Stromal cell of bone marrow (primary cell): ENCODE data around the gene SAMHD1.
"Not testable (repeated sequence)": the region's sequence is repeated elsewhere in the genome, so short reads cannot be mapped to it uniquely, and the experiment has no call there.

Experiments
- DNase-seq: peaks from one replicate; pipeline ENCODE4 v3.0.0-alpha.2; 2012; ENCODE audit warnings: low read depth

SAMHD1 gene

GRCh38 chr20:36951198-36951978 is at the start of gene SAMHD1:
TSS of gene SAMHD1 (minus strand) at chr20:36951708. CDS start at chr20:36951643, 65 bp downstream.
- peak; percentile 96 for DNase-seq

GRCh38 chr20:37000171-37000570 is 48.7 kb upstream of the SAMHD1 start:
- DNase-seq: not testable (repeated sequence)

- DNase-seq: no peak
Measured at GRCh38 chr20:36998652-36999051, 47.1 kb upstream of the SAMHD1 start.

GRCh38 chr20:36997121-36997520 is 45.6 kb upstream of the SAMHD1 start:
- no peak for DNase-seq

- DNase-seq: not testable (repeated sequence)
Measured at GRCh38 chr20:36994221-36994620, 42.7 kb upstream of the SAMHD1 start.

GRCh38 chr20:36992802-36993334 is 41.4 kb upstream of the SAMHD1 start:
- no peak for DNase-seq

GRCh38 chr20:36991703-36992102 is 40.2 kb upstream of the SAMHD1 start:
- DNase-seq: no peak

GRCh38 chr20:36989797-36990196 is 38.3 kb upstream of the SAMHD1 start:
- no peak for DNase-seq

- DNase-seq: peak; percentile 4
Measured at GRCh38 chr20:36988494-36988966, 37.0 kb upstream of the SAMHD1 start.

- DNase-seq: no peak
Measured at GRCh38 chr20:36984257-36984638, 32.7 kb upstream of the SAMHD1 start.

GRCh38 chr20:36975099-36975818 is 23.8 kb upstream of the SAMHD1 start:
- no peak for DNase-seq

- no peak for DNase-seq
Measured at GRCh38 chr20:36974660-36975059, 23.2 kb upstream of the SAMHD1 start.

- no peak for DNase-seq
Measured at GRCh38 chr20:36971103-36971502, 19.6 kb upstream of the SAMHD1 start.

GRCh38 chr20:36969478-36970186 is 18.1 kb upstream of the SAMHD1 start:
- no peak for DNase-seq

GRCh38 chr20:36969051-36969450 is 17.5 kb upstream of the SAMHD1 start:
- DNase-seq: no peak

- DNase-seq: no peak
Measured at GRCh38 chr20:36967636-36968035, 16.1 kb upstream of the SAMHD1 start.

GRCh38 chr20:36966965-36967364 is 15.5 kb upstream of the SAMHD1 start:
- not testable (repeated sequence) for DNase-seq

GRCh38 chr20:36962354-36962941 is 10.9 kb upstream of the SAMHD1 start:
- DNase-seq: not testable (repeated sequence)

GRCh38 chr20:36959242-36959641 is 7.7 kb upstream of the SAMHD1 start:
- no peak for DNase-seq

GRCh38 chr20:36957875-36958667 is 6.6 kb upstream of the SAMHD1 start:
- no peak for DNase-seq

GRCh38 chr20:36956674-36957073 is 5.2 kb upstream of the SAMHD1 start:
- DNase-seq: no peak
